Adipocyte (in vitro differentiated cells): Measurements from ENCODE around the gene PACRG.

Experiments used
- DNase-seq: peaks from one replicate; pipeline ENCODE4 v3.0.0-alpha.2; 2015; ENCODE audit warnings: low read depth
- H3K27me3 ChIP-seq: replicated peaks from 2 replicates; pipeline ENCODE4 v1.7.0; 2013; ENCODE audit warnings: mild to moderate bottlenecking, low read length, moderate library complexity; ENCODE audit not compliant: control insufficient read depth, insufficient read depth
- H3K36me3 ChIP-seq: 2 replicates; pipeline ENCODE4 v1.7.0; 2013; ENCODE audit warnings: low read length, mild to moderate bottlenecking, moderate library complexity; ENCODE audit not compliant: control insufficient read depth, insufficient read depth, severe bottlenecking
- H3K4me1 ChIP-seq: 2 replicates; pipeline ENCODE4 v1.7.0; 2013; ENCODE audit warnings: mild to moderate bottlenecking, low read length, moderate library complexity; ENCODE audit not compliant: control insufficient read depth, insufficient read depth
- H3K4me3 ChIP-seq: 2 replicates; pipeline ENCODE4 v1.7.0; 2013; ENCODE audit warnings: mild to moderate bottlenecking, low read length, moderate library complexity
- H3K9ac ChIP-seq: 2 replicates; pipeline ENCODE4 v1.7.0; 2013; ENCODE audit warnings: mild to moderate bottlenecking, low read length, moderate library complexity
- H3K9me3 ChIP-seq: 2 replicates; pipeline ENCODE4 v1.7.0; 2013; ENCODE audit warnings: mild to moderate bottlenecking, low read length, moderate library complexity; ENCODE audit not compliant: control insufficient read depth

The PACRG gene

DNA sequence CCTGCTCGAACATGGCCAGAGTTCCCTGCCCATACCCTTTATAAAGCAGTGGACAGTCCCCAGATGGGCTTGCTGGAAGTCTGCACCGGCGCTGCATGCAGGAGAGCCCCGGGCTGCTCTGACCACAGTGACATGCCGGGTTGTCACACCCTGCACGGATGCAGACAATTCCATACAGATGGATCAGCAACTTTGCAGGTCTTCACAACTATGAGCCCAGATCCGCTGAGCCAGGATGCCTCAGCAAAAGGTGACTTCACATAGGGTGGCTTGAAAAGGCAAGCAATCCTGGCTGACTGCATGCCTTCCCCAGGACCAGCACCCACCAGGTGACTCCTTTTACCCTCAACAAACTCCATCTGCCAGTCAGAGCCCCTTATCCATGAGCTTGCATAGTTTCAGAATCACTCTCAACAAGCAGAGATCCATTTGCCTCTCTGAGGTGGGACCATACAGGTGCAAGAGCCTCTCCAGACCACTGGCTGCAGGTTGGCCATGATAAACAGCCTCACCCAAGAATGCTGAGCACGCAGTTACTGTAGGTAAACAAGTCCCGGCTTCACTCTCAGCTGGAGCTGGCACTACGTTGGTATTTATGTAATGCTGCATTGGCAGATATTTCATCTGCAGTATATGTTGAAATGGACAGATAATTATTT lies 503.7 kb downstream of the PACRG start:
- no peaks in the 10 kb centered on the region for H3K4me1 ChIP-seq
- DNase-seq, result no peak
- no peak overlapping the region for H3K4me3 ChIP-seq
- no peaks in the 10 kb centered on the region for H3K27me3 ChIP-seq
- no peaks in the 10 kb centered on the region for H3K9me3 ChIP-seq
- H3K36me3 ChIP-seq, result no peaks in the 10 kb centered on the region
- no peak overlapping the region for H3K9ac ChIP-seq

DNA sequence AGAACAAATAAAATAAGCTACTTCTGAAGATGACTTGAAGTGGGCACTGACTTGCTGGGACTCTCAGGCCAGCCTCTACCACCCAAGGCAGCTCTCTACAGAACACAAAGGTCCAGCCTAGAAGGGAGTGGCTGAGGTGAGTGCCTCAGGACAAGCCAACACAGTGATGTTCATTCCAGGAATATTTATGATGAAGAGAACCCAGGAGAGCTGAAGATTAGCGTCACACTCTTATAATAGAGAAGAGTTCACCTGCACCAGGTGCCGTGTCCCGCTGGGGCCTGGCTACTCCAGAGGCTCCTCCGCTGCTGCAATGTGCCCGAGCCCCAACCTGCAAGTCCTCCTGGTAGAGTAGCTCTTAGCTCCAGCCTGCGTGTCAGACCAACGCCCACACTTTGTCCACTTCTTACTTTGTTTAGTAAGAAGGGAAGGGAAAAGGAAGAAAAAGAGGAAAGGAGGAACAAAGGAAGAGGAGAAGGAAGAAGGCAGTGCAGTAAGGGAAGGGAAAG lies 504.3 kb downstream of the PACRG start:
- Histone ChIP-seq H3K4me1 (no peaks in the 10 kb centered on the region), H3K4me3 (no peak overlapping the region), H3K36me3 (no peaks in the 10 kb centered on the region), H3K9me3 (no peaks in the 10 kb centered on the region), H3K27me3 (no peaks in the 10 kb centered on the region), H3K9ac (no peak overlapping the region)
- no peak for DNase-seq

- DNase-seq, result no peak
- no peak overlapping the region for H3K9ac ChIP-seq
- no peaks in the 10 kb centered on the region for H3K36me3 ChIP-seq
- H3K4me1 ChIP-seq, result no peaks in the 10 kb centered on the region
- H3K9me3 ChIP-seq, result no peaks in the 10 kb centered on the region
- no peaks in the 10 kb centered on the region for H3K27me3 ChIP-seq
- H3K4me3 ChIP-seq, result no peak overlapping the region
These were observed 504.9 kb downstream of the PACRG start for GRCh38 chr6:163232649-163233048.

GRCh38 chr6:163237110-163237509 lies 509.3 kb downstream of the PACRG start:
- Histone ChIP-seq H3K4me3 (no peak overlapping the region), H3K4me1 (no peaks in the 10 kb centered on the region), H3K9me3 (no peaks in the 10 kb centered on the region), H3K36me3 (no peaks in the 10 kb centered on the region), H3K9ac (no peak overlapping the region), H3K27me3 (no peaks in the 10 kb centered on the region)
- DNase-seq, result no peak

DNA sequence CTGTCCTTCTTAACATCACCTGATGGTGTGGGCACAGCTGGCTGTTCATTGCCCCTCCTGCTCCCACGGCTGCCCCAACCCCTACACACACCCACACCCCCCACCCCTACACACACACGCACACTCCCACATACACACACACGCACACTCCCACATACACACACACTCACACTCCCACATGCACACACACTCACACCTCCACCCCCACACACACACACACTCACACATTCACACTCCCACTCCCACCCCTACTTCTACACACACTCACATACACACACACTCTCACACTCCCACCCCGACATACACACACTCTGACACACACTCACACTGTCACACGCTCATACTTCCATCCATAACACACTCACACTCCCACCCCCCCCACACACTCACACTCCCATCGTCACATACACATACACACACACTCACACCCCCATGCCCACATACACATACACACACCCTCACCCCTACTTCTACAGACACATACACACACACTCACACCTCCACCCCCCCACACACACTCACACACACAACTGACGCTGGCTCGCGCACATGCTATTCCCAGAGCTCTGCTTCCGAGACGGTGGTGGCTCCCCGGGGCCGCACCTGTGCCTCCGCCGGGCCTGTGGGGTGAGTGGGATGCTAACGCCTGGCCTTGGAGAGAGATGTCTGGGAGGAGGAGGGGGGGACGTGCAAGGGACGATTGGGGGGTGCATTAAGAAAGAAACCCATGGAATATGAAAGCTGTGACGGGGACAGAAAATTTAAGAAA lies 512.0 kb downstream of the PACRG start:
- Histone ChIP-seq H3K9ac (no peak overlapping the region), H3K27me3 (no peaks in the 10 kb centered on the region), H3K4me1 (peaks cover 6% of the 10 kb centered on the region), H3K4me3 (no peak overlapping the region), H3K36me3 (no peaks in the 10 kb centered on the region), H3K9me3 (no peaks in the 10 kb centered on the region)
- no peak for DNase-seq

- Histone ChIP-seq H3K4me1 (peaks cover 9% of the 10 kb centered on the region), H3K4me3 (no peak overlapping the region), H3K9ac (no peak overlapping the region), H3K36me3 (no peaks in the 10 kb centered on the region), H3K27me3 (no peaks in the 10 kb centered on the region), H3K9me3 (no peaks in the 10 kb centered on the region)
- no peak for DNase-seq
These were observed 512.8 kb downstream of the PACRG start for GRCh38 chr6:163240556-163240955.

DNA sequence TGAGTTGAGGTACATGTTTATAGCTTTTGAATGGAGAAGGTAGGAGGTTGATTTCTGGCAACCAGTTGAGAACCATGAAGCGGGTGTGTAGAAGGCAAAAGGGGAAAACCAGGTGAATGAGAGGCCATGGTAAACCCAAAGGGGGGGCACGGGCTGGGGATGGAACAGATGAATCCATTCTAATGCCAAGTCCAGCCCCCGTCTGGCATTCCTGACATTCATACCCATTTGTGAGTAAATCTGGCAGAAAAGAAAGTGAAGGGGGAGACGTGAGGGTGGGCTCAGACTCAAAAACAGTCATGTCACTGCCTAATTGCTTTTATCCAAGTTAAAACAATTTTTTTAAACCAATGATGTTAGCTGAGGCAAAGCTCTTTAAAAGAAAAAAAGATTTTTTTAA lies 513.9 kb downstream of the PACRG start:
- DNase-seq, result no peak
- H3K4me3 ChIP-seq, result no peak overlapping the region
- no peaks in the 10 kb centered on the region for H3K36me3 ChIP-seq
- H3K4me1 ChIP-seq, result peaks cover 9% of the 10 kb centered on the region
- no peak overlapping the region for H3K9ac ChIP-seq
- no peaks in the 10 kb centered on the region for H3K27me3 ChIP-seq
- H3K9me3 ChIP-seq, result no peaks in the 10 kb centered on the region

DNA sequence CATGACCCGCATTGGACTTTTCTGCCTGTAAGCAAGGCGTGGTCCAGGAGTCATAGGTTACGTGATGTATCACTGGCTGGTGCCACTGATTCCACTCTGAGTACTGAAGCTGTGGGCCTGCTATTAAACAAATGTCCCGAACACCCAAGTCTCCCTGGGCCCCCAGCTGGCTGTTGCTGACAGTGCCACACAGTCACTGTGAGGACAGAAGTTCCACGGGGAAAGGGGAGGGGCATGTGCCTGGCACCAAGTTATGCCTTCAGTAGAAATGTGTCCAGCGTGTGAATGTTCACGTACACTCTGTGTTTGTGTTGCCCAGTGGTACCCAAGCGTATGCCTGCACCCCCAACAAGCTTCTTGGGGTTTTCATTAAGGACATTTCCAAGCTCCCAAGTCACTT lies 515.3 kb downstream of the PACRG start:
- H3K4me3 ChIP-seq, result no peak overlapping the region
- peaks cover 9% of the 10 kb centered on the region for H3K4me1 ChIP-seq
- H3K27me3 ChIP-seq, result no peaks in the 10 kb centered on the region
- no peak for DNase-seq
- no peaks in the 10 kb centered on the region for H3K36me3 ChIP-seq
- H3K9me3 ChIP-seq, result no peaks in the 10 kb centered on the region
- no peak overlapping the region for H3K9ac ChIP-seq

- Histone ChIP-seq H3K4me1 (peaks cover 9% of the 10 kb centered on the region), H3K36me3 (no peaks in the 10 kb centered on the region), H3K9me3 (no peaks in the 10 kb centered on the region), H3K27me3 (no peaks in the 10 kb centered on the region), H3K9ac (peak overlapping the region; percentile 23), H3K4me3 (peak overlapping the region; percentile 35)
- no peak for DNase-seq
These were observed 516.2 kb downstream of the PACRG start for GRCh38 chr6:163243692-163244589.

DNA sequence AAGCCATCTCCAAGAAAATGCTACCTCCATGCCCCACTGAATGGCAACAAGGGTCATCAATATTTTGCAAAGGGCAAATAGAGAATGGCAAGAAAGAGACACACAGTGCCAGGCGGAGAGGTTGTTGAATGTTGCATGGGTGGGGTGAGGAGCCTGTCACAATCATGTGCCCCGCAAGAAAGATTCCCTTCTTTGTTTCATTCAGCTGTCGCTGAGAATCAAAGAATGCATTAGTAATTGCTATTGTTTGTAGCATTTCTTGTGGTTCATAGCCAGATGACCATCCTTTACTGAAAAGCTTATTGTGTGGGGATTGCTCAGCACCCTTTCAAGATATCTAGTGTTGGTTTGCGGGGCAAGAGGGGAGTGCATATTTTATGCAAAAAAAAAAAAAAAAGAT lies 520.3 kb downstream of the PACRG start:
- peaks cover 9% of the 10 kb centered on the region for H3K4me1 ChIP-seq
- DNase-seq, result no peak

GRCh38 chr6:163249651-163250101 lies 521.9 kb downstream of the PACRG start:
- Histone ChIP-seq H3K9me3 (no peaks in the 10 kb centered on the region), H3K4me3 (no peak overlapping the region), H3K36me3 (no peaks in the 10 kb centered on the region), H3K9ac (no peak overlapping the region), H3K4me1 (peaks cover 10% of the 10 kb centered on the region), H3K27me3 (no peaks in the 10 kb centered on the region)
- no peak for DNase-seq

More for the DNA sequence above, 520.3 kb downstream of the PACRG start:
- Histone ChIP-seq H3K9ac (no peak overlapping the region), H3K27me3 (no peaks in the 10 kb centered on the region), H3K9me3 (no peaks in the 10 kb centered on the region), H3K36me3 (no peaks in the 10 kb centered on the region), H3K4me3 (no peak overlapping the region)
